Memory B cell (primary cell): ENCODE results near the gene MAP4K4.

Experiments used
- ATAC-seq: fragments of 150-1000 bp; cut with Tn5 transposase; 2 replicates; pipeline ENCODE4 v1.10.0; 2021; ENCODE audit warnings: low read depth, mild to moderate bottlenecking, moderate library complexity
- DNase-seq, 2 donors: peaks; one replicate each; pipeline ENCODE4 v3.0.0; 2022; ENCODE audit warnings: low spot score in 2 of 2
- H3K27ac Mint-ChIP-seq: one replicate; pipeline ENCODE4 v1.8.0; 2022; ENCODE audit warnings: mild to moderate bottlenecking, moderate library complexity, mixed read lengths
- H3K27me3 Mint-ChIP-seq: one replicate; pipeline ENCODE4 v1.8.0; 2022; ENCODE audit warnings: mixed read lengths
- H3K36me3 Mint-ChIP-seq: one replicate; pipeline ENCODE4 v1.8.0; 2022; ENCODE audit warnings: mild to moderate bottlenecking, mixed read lengths
- H3K4me1 Mint-ChIP-seq: one replicate; pipeline ENCODE4 v1.8.0; 2022; ENCODE audit warnings: mixed read lengths
- H3K4me3 Mint-ChIP-seq: one replicate; pipeline ENCODE4 v1.8.0; 2022; ENCODE audit warnings: mild to moderate bottlenecking, moderate library complexity, mixed read lengths
- H3K9me3 Mint-ChIP-seq: one replicate; pipeline ENCODE4 v1.8.0; 2022; ENCODE audit warnings: mixed read lengths

The MAP4K4 gene

DNA sequence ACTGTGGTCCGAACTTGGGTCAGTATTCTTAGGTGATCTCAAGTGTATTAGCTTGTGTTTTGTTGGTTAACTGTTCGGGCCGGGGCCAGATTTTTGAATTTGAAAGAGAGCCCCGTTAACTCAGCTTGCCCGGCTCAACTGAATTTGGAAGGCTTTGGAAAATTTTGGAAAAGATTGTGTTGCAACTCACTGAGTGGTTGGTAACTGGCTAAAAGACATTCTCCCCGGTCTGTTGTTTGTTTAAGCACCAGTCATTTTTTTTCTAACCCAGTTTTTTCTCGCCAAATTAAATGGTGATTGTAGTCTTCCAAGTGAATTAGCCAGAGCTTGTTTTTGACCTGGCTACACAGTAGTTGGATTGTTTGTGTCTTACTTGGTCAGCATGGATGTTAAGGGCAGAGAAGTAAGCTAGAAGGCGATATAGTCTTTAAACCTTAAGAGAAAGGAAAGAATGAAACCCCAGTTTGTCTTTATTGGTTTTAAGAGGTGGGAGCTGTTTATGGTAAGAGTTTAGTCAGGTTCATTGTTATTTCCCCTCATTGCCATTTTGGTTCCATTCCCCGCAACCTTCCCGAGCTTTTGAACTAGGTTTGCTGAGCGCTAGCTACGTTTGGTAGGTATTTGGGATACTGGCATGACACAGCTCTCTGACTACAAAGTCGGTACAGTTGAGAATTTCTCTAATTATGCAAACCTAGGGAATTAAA lies 2.4 kb downstream of the MAP4K4 start:
- no peak for DNase-seq
- Mint-ChIP-seq H3K36me3 (peaks cover 15% of the 10 kb centered on the region), H3K4me3 (no peak overlapping the region), H3K27me3 (no peaks in the 10 kb centered on the region), H3K9me3 (peaks cover 2% of the 10 kb centered on the region), H3K27ac (no peak overlapping the region), H3K4me1 (peaks cover 28% of the 10 kb centered on the region)
- no peak for ATAC-seq

DNA sequence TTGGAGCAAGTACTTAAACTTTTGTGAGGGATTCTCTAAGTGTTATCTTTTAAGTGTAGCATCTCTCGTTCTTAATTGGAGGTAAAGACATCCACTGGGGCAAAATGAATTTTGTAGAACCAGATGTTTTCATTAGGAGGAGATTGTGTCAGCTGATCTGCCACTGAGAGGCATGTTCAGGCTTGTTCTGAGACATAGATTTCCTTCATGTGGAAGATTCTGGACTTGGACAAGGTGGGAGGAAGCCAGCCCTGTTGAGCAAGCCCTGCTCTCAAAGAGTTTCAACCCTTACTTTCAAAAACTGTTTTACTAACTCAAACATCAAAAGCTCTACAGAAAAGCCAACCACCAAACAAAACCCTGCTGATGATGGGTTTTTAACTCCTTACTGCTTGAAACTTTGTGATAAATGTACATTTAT lies 6.5 kb downstream of the MAP4K4 start:
- Mint-ChIP-seq H3K27ac (peak overlapping the region; percentile 78), H3K27me3 (no peaks in the 10 kb centered on the region)
- peak; percentile 7 for ATAC-seq

DNA sequence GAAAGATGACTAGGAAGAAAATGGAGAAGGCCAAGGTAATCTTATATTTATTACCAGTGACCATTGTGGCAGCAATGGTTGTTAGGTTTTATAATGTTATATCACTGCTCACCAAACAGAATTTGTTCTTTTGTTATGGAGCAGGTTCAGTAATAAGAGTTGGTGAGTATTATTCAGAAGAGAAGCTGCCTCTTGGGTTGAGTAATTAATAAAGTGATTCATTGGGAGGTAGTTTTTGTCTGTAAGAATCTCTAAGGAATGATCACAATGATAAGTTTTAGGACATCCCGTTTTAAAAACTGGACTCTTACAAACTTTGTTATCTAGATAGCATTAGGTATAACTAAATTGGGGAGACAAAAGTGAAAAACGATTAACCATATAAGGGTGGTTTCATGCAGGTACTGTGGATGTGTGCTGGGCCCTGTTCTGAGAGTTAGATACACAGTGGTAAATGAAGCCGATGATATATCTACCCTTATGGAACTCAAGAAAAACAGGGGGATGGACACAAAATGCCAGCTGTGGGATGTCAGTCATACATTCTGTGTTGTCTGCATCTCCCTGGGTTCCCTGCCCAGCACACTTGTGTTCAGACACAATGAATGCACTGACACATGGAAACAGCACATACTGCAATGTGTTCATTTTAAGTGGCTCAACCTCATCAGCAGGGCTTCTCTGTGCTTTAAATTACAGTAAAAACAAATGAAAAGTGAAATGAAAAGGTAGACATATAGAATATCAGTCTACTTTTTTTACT lies 7.5 kb downstream of the MAP4K4 start:
- peak overlapping the region; percentile 78 for H3K27ac Mint-ChIP-seq
- ATAC-seq: no peak
- no peak for DNase-seq
- H3K4me1 Mint-ChIP-seq: peaks cover 53% of the 10 kb centered on the region
- peak overlapping the region; percentile 60 for H3K4me3 Mint-ChIP-seq
- no peaks in the 10 kb centered on the region for H3K27me3 Mint-ChIP-seq
- peaks cover 24% of the 10 kb centered on the region for H3K36me3 Mint-ChIP-seq
- H3K9me3 Mint-ChIP-seq: no peaks in the 10 kb centered on the region

More for the DNA sequence above, 6.5 kb downstream of the MAP4K4 start:
- H3K36me3 Mint-ChIP-seq: peaks cover 24% of the 10 kb centered on the region
- H3K4me3 Mint-ChIP-seq: peak overlapping the region; percentile 60
- no peak for DNase-seq
- H3K4me1 Mint-ChIP-seq: peaks cover 50% of the 10 kb centered on the region
- no peaks in the 10 kb centered on the region for H3K9me3 Mint-ChIP-seq

DNA sequence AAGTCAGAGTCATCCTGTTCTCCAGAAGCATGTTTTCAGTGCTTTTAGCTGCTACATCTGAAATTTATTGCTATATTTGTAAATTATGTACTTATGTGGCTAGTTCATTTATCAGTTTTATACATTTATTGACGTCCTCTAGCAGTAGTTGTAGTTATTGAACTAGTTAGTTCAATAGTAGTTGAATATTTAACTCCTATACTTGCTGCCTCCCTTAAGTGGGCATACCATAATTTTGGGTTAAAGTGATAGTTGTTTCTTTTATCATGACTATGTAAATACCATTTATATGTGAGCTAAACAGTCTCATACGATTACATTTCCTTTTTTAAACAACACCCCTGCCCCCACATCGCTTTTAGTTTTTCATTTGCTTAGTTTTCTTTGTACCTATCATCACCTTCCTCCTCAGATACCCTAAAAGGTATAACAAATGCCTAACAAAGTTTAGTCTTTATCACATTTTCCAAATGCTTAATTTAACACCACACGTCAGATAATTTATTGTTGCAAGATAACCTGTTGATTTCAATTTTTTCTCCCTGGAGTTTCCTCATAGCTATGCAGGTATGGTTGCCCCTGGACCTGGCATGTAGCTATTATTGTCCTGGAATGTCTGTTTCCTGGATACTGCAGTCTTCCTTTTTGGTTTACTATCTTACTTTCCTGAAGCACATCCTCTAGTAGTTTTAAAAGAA lies 8.8 kb downstream of the MAP4K4 start:
- H3K36me3 Mint-ChIP-seq: peaks cover 22% of the 10 kb centered on the region
- H3K9me3 Mint-ChIP-seq: no peaks in the 10 kb centered on the region
- H3K4me3 Mint-ChIP-seq: peak overlapping the region; percentile 64
- H3K27ac Mint-ChIP-seq: peak overlapping the region; percentile 92
- no peak for DNase-seq
- ATAC-seq: no peak
- H3K4me1 Mint-ChIP-seq: peaks cover 61% of the 10 kb centered on the region
- no peaks in the 10 kb centered on the region for H3K27me3 Mint-ChIP-seq

DNA sequence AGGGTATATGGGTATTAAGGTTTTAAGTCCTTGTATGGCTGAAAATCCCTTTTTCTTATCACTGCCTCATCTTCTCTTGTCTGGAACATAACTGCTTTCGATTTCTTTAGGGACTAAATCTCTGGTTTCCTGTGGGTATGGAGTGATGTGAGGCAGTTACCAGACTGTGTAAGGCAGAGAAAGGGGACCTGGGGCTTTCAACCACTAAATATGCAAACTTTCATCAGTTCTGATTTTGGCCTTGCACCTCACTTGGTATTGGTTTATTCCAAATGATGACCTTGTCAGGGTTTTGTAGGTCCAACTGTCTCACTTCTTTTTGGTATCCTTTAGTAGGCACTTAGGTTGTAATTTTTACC lies 9.3 kb downstream of the MAP4K4 start:
- peaks cover 20% of the 10 kb centered on the region for H3K36me3 Mint-ChIP-seq
- peaks cover 61% of the 10 kb centered on the region for H3K4me1 Mint-ChIP-seq
- H3K9me3 Mint-ChIP-seq: no peaks in the 10 kb centered on the region
- DNase-seq (no peak), ATAC-seq (peak; percentile 65)
- peak overlapping the region; percentile 92 for H3K27ac Mint-ChIP-seq
- no peaks in the 10 kb centered on the region for H3K27me3 Mint-ChIP-seq
- peak overlapping the region; percentile 64 for H3K4me3 Mint-ChIP-seq

DNA sequence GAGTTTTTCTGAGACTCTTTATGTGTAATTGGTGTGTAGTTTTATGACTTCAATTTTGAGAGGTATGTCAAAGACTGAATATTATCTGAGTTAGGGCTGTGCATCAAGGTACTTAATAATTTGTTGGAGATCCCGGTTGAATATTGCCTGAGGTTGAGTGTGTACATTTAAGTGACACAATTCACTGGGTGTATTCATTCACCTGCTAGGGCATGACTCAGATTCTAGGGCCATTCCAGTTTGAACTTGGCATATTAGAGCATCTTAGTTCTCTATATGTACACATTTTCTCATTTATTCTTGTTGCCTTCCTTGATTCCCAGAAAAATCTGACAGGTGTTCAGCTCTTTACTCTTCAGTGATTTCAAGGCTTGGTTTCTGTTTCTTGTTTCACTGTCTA lies 12.5 kb downstream of the MAP4K4 start:
- Mint-ChIP-seq H3K4me3 (peak overlapping the region; percentile 75), H3K27me3 (no peaks in the 10 kb centered on the region), H3K9me3 (no peaks in the 10 kb centered on the region), H3K36me3 (peaks cover 8% of the 10 kb centered on the region), H3K27ac (peak overlapping the region; percentile 85), H3K4me1 (peaks cover 47% of the 10 kb centered on the region)
- ATAC-seq (peak; percentile 13), DNase-seq (no peak)

DNA sequence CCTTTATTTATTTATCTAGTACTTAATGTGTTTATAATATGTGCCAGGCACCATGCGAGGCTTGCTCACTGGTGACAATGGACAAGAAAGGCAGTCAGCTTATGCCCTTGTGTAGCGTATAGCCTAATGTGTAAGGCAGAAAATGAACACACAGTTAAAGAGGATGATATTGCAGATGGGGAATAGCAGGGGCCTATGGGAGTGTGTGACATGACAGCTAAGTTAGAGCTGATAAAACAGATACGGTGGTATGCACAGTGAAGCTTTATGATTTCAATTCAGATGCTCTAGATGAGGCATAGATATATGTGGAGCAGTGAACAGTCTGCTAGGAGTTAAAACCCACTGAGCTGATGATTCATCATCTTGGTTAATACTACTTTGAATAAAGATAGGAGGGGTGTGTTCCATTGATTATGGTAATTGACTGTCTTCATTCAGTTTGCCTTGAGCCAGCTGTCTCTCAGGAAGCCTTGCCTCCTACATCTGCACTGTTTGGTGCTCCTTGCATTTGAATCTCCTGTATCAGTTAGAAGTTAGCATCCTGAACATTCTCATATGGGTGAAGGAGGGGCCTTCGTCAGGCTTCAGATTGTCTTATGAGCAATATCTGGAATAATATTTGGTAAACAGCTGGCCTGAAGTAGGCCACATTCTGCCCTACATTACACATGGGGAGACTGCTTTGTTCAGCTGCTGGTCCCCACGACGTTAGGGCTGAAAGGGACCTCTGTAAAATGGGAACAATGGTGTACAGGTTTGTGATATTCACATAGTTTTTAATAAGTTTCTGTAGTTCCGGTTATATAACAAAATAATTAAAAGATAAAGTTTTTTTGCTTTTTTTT lies 13.2 kb downstream of the MAP4K4 start:
- peaks cover 8% of the 10 kb centered on the region for H3K36me3 Mint-ChIP-seq
- peak overlapping the region; percentile 75 for H3K4me3 Mint-ChIP-seq
- no peaks in the 10 kb centered on the region for H3K27me3 Mint-ChIP-seq
- peak overlapping the region; percentile 85 for H3K27ac Mint-ChIP-seq
- H3K9me3 Mint-ChIP-seq: no peaks in the 10 kb centered on the region
- peaks cover 42% of the 10 kb centered on the region for H3K4me1 Mint-ChIP-seq
- ATAC-seq (peak; percentile 61), DNase-seq (no peak)

DNA sequence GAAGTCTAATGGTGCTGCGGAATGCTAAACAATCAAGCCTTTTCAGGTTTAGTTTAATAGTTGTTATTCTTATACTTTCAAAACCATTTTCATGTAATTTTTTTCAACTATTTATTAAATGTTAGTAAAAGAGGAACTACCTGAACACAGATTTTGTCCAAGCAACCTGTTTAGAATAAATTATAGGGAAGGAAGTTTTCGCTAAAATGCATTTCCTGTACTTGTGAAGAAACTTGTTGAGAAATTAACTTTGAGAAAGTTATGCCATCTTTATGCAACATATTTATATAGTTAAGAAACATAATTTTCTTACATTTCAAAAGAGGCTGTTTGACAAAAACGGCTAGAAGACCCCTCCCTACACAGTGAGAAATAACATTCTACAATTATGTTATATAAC lies 16.6 kb downstream of the MAP4K4 start:
- Mint-ChIP-seq H3K4me1 (peaks cover 49% of the 10 kb centered on the region), H3K27ac (peak overlapping the region; percentile 99), H3K9me3 (no peaks in the 10 kb centered on the region), H3K27me3 (no peaks in the 10 kb centered on the region), H3K4me3 (peak overlapping the region; percentile 54), H3K36me3 (peaks cover 3% of the 10 kb centered on the region)
- ATAC-seq: no peak
- DNase-seq: no peak

DNA sequence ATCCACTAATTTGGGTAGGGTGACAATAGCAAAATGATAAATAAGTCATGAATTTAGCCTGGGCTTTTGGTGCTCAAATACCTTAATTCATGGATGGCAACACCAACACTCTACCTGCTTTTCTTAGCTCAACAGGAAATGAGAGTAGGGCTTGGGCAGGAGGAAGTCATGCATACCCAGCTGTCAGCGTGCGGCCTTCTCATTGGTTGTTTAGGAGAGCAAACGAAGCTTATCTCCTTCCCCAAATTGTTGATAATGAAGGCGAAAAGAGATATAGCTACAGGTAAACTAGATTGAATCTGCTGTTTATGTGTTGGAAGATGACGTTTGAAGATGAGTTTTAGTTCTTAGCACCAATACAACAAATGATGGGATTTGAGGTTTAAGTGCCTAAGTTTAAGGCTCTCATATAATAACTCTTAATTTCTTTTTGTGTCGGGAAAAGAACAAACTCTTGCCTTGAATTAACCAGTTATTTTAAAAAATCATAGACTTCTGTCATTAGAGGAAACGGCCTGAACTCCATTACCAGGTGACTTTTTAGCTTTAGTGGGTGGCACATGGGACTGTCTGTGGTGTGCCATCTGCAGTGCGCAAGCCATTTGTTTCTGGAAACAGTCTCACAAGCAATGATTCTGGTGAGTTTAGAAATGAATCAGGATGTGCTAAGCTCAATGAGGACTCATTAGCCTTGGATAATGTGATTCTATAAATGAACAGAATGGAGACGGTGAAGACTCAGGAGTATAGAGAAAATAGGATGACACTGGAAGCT lies 19.8 kb downstream of the MAP4K4 start:
- Mint-ChIP-seq H3K27ac (peak overlapping the region; percentile 99), H3K9me3 (no peaks in the 10 kb centered on the region), H3K27me3 (no peaks in the 10 kb centered on the region), H3K4me1 (peaks cover 49% of the 10 kb centered on the region), H3K4me3 (peak overlapping the region; percentile 81), H3K36me3 (peaks cover 7% of the 10 kb centered on the region)
- DNase-seq (peak in 1 of 2 donors; percentile 77), ATAC-seq (peak; percentile 84)

DNA sequence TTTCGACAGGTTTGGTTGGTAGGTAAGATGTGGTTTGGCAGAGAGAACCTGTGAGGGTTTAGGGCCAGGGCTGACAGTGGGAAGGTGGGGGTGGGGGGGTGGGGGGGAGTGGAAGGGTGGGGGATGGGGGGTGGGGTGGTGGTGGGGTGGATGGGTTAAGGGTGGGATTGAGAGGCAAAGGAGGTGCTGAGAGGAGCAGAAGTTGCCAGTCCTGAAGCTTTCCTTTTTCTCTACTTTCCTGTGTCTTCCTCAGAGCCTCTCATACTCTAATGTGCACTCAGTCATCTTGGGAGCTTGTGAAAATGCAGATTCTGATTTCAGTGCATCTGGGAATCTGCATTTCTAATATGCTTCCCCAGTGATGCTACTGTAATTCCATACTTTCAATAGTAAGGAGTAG lies 21.0 kb downstream of the MAP4K4 start:
- H3K36me3 Mint-ChIP-seq: peaks cover 14% of the 10 kb centered on the region
- ATAC-seq: no peak

DNA sequence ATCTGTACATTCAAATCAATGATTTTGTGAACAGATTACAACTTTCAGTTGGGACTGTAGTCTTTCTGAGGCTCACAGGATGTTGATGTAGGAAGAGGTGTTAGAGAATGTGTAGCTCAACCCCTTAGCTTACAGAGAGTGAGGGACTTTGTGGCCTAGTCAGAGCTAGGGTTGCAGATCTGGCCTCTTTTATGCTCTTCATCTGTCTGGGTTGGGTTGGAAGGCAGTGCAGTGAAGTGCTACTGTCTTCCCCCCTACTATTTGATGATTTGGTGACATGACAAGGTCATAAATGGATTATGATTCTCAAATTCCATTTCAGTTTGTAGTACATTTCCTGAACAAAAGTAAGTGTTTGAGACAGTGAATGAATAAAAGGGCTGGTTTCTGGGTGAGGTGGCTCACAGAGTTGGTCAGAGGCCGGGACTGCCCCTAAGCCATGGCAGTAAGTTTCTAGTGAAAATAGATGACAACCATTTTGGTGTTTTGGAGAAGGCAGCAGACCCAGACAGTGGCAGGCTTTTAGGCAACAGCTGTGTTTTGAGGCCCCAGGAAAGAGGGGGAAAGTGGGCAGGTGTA lies 21.6 kb downstream of the MAP4K4 start:
- Mint-ChIP-seq H3K9me3 (no peaks in the 10 kb centered on the region), H3K4me1 (peaks cover 60% of the 10 kb centered on the region), H3K27ac (peak overlapping the region; percentile 99), H3K36me3 (peaks cover 14% of the 10 kb centered on the region), H3K27me3 (no peaks in the 10 kb centered on the region), H3K4me3 (peak overlapping the region; percentile 63)
- ATAC-seq (no peak), DNase-seq (no peak)

More for the DNA sequence above, 21.0 kb downstream of the MAP4K4 start:
- DNase-seq: no peak
- Mint-ChIP-seq H3K4me3 (peak overlapping the region; percentile 63), H3K27me3 (no peaks in the 10 kb centered on the region), H3K27ac (peak overlapping the region; percentile 99), H3K4me1 (peaks cover 58% of the 10 kb centered on the region), H3K9me3 (no peaks in the 10 kb centered on the region)

DNA sequence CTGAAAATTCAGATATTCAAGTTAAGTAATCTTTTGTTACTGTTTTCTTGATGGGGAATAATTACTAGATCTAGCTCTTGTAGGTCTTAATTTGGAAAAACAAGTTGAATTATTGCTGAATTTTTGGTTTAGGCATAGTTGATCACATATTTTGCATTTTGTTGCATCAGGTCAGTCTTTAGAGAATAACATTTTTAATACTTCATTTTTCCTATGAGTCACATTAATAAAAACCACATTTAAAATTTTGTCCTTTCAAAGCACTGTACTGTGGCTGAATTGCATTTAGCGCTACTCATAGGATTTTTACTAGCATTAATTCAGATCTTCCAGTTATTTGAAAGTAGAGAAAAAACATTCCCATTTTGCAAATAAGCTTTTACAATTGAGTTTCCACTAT lies 23.2 kb downstream of the MAP4K4 start:
- peak overlapping the region; percentile 99 for H3K27ac Mint-ChIP-seq
- ATAC-seq (no peak), DNase-seq (no peak)
- H3K27me3 Mint-ChIP-seq: no peaks in the 10 kb centered on the region
- peaks cover 70% of the 10 kb centered on the region for H3K4me1 Mint-ChIP-seq
- H3K9me3 Mint-ChIP-seq: no peaks in the 10 kb centered on the region
- peak overlapping the region; percentile 65 for H3K4me3 Mint-ChIP-seq
- peaks cover 14% of the 10 kb centered on the region for H3K36me3 Mint-ChIP-seq

DNA sequence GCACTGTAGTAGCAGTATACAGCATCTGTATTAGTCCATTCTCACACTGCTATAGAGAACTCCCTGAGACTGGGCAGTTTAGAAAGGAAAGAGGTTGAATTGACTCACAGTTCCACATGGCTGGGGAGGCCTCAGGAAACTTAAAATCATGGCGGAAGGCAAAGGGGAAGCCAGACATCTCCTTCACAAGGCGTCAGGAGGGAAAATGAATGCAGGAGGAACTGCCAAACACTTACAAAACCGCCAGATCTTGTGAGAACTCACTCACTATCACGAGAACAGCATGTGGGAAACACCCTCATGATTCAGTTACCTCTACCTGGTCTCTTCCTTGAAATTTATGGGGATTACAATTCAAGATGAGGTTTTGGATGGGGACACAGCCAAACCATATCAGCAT lies 25.4 kb downstream of the MAP4K4 start:
- H3K4me3 Mint-ChIP-seq: peak overlapping the region; percentile 78
- H3K27ac Mint-ChIP-seq: peak overlapping the region; percentile 99
- peaks cover 11% of the 10 kb centered on the region for H3K36me3 Mint-ChIP-seq
- H3K27me3 Mint-ChIP-seq: no peaks in the 10 kb centered on the region
- no peaks in the 10 kb centered on the region for H3K9me3 Mint-ChIP-seq
- DNase-seq (no peak), ATAC-seq (peak; percentile 52)
- peaks cover 72% of the 10 kb centered on the region for H3K4me1 Mint-ChIP-seq
